ELF-1 (cell line): ENCODE data around the gene UBXN1.
A peak's percentile ranks its signal among the peaks of the same experiment; 100 is the strongest.

Experiments used
- DNase-seq: peaks from one replicate; pipeline ENCODE4 v3.0.0-alpha.2; 2016; ENCODE audit warnings: low read depth, low spot score

The UBXN1 gene

DNA sequence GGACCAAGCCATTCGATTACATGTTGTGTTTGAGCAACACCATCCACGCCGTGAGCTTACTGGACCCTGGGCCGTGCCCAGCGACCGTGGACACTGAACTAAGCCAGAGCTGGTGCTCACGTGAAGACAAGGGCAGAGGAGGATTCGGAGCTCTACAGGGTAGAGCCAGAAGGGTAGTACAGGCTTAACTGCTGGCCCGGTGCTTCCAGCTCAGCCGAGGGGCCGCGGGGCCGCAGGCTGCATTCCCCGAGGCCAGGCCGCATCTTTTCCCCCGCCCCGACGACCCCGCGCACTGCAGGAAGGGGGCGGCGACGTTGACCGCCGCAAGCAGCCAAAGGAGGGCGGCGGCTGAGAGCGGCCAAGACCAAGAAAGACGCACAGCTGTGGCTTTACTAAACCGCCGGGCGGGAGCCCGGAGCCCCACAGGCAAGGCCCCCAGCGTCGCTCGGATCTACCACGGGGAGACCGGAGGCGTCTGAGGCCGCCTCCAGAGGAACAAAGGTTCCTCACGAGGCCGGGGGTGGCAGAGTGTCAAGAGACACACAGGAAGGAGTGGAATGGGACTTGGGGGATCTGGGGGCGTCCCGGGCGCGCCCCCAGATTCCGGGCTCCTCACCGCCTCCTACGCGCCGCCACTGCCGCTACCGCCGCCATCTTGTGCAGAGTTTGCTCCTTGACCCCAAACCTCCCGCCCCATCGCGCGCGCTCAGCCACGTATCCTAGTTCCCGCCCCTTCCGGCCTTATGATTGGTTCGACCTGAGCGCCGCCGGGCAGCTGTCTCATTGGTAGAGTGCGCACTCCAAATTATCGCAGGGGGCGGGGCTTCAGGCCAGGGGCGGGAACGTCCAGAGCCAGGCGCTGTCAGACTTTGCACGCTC, 32.7 kb downstream of the UBXN1 start, which contains the start of gene GANAB:
TSS of gene GANAB (minus strand) at position 668 of the 879 bp plus-strand sequence. CDS start at position 654, 14 bp downstream.
- DNase-seq, result peak; percentile 99

DNA sequence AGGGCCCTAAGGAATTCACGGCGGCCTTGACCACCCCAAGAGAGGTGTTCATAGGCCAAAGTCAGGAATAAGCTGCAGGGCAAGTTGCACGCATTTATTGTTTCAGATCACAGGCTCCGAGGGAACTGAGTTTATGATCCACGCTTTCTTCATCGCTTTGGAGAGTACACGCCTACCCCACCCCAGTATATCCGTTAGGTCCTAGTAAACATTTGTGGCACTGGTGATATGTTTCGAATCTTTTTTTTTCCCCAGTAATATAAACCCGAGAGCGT, 33.3 kb downstream of the UBXN1 start:
- no peak for DNase-seq

DNA sequence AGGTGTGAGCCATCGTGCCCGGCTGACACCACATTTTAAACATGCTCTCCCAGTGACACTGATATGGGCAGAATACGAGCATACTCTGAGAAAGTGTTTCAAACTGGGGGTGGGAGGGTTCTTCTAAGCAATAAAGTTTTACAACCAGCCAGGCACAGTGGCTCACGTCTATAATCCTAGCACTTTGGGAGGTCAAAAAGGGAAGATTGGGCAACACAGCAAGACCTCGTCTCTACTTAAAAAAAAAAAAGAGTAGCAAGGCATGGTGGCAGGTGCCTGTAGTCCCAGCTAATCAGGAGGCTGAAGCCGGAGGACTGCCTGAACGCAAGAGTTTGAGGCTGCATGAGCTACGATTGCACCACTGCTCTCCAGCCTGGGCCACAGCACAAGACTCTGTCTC, 34.7 kb downstream of the UBXN1 start:
- DNase-seq, result no peak

DNA sequence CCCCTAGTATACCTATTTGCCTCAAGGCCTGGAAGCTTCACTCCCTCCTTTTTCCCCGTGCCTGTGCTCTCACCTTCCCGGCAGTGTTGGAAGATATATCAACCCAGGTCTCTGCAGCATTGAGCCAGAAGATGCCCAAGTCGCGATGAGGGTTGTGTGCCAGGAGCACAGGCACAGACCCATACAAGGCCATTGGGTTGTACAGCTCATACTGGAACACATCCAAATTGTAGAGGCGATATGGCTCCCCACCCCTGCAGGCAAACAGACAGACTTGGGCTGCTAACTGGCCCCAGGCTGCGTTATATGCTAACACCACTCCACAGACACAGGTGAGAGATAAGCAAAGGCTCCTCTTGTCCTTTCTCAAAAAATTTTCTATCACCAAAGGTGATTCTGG, 46.4 kb downstream of the UBXN1 start:
- no peak for DNase-seq

DNA sequence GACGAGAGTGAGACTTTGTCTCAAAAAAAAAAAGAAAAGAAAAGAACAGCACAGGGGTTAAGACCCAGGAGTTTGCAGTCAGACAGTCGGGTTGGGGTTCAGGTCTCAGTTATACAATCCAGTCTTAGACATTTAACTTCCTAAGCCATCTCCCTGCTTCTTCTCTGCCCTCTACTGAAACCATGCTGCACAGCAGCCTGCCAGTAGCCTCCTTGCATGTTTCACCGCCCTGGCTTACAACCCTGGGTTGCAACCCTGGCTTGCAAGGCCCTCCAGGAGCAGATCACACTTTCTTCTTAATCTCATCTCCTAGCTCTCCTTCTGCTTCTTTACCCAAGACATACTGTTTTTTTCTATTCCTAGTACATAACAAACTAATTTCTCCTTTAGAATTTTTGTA, 51.2 kb downstream of the UBXN1 start:
- DNase-seq, result no peak
